ENCODE data around the gene CNGA2. TPM values are rescaled to one million over a fixed set of nuclear protein-coding genes. Genes with fewer than 3 reads are reported as not detected.

Gene CNGA2
- total RNA-seq, 1 experiment from 2014 or later: not detected

- BruUV-seq (replicated peaks): no TSS peak
- Histone ChIP-seq H3K4me3 (replicated peaks in 1 of 2; ENCODE audit: low read depth in 1 of 2, low read length in 2 of 2) (no peak overlapping the region), H3K27ac (ENCODE audit: low read depth, low read length) (no peak overlapping the region), H3K36me3 (ENCODE audit: control insufficient read depth in 1 of 2, insufficient read depth in 2 of 2, low read length in 2 of 2) (no peaks in the 10 kb centered on the region), H3K27me3 (ENCODE audit: insufficient read depth, low read length) (no peaks in the 10 kb centered on the region), H3K9ac (ENCODE audit: low read length) (no peak overlapping the region), H4K20me1 (ENCODE audit: insufficient read depth) (no peaks in the 10 kb centered on the region), H3K79me2 (ENCODE audit: insufficient read depth, low read length) (no peaks in the 10 kb centered on the region), H3K4me2 (ENCODE audit: low read length) (no peak overlapping the region), H2AFZ (ENCODE audit: low read depth, low read length, poor library complexity, severe bottlenecking) (no peak overlapping the region), H3K4me1 (ENCODE audit: control insufficient read depth in 1 of 2, insufficient read depth in 2 of 2, low read length in 2 of 2) (no peaks in the 10 kb centered on the region), H3K9me2 (ENCODE audit: insufficient read depth) (no peaks in the 10 kb centered on the region), H3K9me3 (ENCODE audit: control insufficient read depth in 1 of 2, insufficient read depth in 1 of 2, low read depth in 1 of 2, low read length in 2 of 2) (no peaks in the 10 kb centered on the region)
- ChIA-PET POLR2A (no interaction called here), RAD21 (ENCODE audit: low non-redundant PET in 1 of 2, low total read pairs in 2 of 2, uncharacterized antibody in 2 of 2, unreplicated experiment in 2 of 2) (no interaction called here), CTCF (no interaction called here)
- TF ChIP-seq, protein P1, sequence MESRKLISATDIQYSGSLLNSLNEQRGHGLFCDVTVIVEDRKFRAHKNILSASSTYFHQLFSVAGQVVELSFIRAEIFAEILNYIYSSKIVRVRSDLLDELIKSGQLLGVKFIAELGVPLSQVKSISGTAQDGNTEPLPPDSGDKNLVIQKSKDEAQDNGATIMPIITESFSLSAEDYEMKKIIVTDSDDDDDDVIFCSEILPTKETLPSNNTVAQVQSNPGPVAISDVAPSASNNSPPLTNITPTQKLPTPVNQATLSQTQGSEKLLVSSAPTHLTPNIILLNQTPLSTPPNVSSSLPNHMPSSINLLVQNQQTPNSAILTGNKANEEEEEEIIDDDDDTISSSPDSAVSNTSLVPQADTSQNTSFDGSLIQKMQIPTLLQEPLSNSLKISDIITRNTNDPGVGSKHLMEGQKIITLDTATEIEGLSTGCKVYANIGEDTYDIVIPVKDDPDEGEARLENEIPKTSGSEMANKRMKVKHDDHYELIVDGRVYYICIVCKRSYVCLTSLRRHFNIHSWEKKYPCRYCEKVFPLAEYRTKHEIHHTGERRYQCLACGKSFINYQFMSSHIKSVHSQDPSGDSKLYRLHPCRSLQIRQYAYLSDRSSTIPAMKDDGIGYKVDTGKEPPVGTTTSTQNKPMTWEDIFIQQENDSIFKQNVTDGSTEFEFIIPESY (IDR thresholded peaks at IDR 0.05; ENCODE audit: extremely low read depth, insufficient replicate concordance, low read length): no peak
- TF ChIP-seq MAX (IDR thresholded peaks at IDR 0.05) (no peak), REST (IDR thresholded peaks at IDR 0.05; ENCODE audit: low read depth) (no peak), SP1 (IDR thresholded peaks at IDR 0.05; ENCODE audit: low read depth) (no peak), POLR2A (IDR thresholded peaks at IDR 0.05; ENCODE audit: borderline replicate concordance, extremely low read depth, insufficient read depth, insufficient read length) (no peak), CBX3 (IDR thresholded peaks at IDR 0.05; ENCODE audit: low read depth) (no peak), CEBPB (IDR thresholded peaks at IDR 0.05; ENCODE audit: low read depth) (no peak), EGR1 (IDR thresholded peaks at IDR 0.05; ENCODE audit: low read depth) (no peak), POLR2AphosphoS5 (IDR thresholded peaks at IDR 0.05; ENCODE audit: low read depth, low read length) (no peak), ZFX (IDR thresholded peaks at IDR 0.05) (no peak)
- TF ChIP-seq, protein P2, sequence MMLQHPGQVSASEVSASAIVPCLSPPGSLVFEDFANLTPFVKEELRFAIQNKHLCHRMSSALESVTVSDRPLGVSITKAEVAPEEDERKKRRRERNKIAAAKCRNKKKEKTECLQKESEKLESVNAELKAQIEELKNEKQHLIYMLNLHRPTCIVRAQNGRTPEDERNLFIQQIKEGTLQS (IDR thresholded peaks at IDR 0.05): no peak
- DNase-seq (ENCODE audit: low read depth, low spot score) (no peak), ATAC-seq (no peak)
- intact Hi-C loops (cut with micrococcal nuclease): no loop called here
These were observed 45.9 kb upstream of the CNGA2 start for GRCh38 chrX:151688695-151689094.
